22Rv1 (cell line): ENCODE measurements around the gene PRAC1.

Experiments
- ZFX ChIP-seq: fragments of 450-650 bp; IDR thresholded peaks from 2 replicates; pipeline ENCODE4 v1.6.1; 2017; ENCODE audit warnings: antibody characterized with exemption, borderline replicate concordance
- TF ChIP-seq, protein P1 (sequence below): fragments of 450-650 bp; IDR thresholded peaks from 2 replicates; pipeline ENCODE4 v1.5.1; 2017; ENCODE audit warnings: mild to moderate bottlenecking

DNA sequence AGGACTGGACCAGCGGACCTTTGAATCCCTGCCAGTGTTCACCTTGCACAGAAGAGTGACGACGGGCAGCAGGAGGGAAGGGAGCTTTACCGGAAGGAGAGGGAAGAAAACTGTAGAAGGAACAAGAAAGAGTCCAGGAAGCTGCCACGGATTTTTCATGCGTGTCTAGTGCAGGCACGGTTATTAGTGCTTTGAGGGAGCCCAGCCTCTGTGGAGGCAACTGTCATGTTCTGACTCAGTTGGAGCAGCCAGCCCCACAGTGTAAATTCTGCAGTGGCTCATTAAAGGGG, 12.7 kb upstream of the PRAC1 start:
- TF ChIP-seq, protein P1, sequence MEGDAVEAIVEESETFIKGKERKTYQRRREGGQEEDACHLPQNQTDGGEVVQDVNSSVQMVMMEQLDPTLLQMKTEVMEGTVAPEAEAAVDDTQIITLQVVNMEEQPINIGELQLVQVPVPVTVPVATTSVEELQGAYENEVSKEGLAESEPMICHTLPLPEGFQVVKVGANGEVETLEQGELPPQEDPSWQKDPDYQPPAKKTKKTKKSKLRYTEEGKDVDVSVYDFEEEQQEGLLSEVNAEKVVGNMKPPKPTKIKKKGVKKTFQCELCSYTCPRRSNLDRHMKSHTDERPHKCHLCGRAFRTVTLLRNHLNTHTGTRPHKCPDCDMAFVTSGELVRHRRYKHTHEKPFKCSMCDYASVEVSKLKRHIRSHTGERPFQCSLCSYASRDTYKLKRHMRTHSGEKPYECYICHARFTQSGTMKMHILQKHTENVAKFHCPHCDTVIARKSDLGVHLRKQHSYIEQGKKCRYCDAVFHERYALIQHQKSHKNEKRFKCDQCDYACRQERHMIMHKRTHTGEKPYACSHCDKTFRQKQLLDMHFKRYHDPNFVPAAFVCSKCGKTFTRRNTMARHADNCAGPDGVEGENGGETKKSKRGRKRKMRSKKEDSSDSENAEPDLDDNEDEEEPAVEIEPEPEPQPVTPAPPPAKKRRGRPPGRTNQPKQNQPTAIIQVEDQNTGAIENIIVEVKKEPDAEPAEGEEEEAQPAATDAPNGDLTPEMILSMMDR, result no peak
- no peak for TF ChIP-seq ZFX
